Measurements from ENCODE around the gene G6PD. TPM values are rescaled to one million over a fixed set of nuclear protein-coding genes. Genes with fewer than 3 reads are reported as not detected.

Gene G6PD
- total and polyA plus RNA-seq, 2 of the 8 experiments (the other 6 are each of a cell fraction or from before 2014, with no cell fraction given) = 47.3 to 55.1 TPM

GRCh38 chrX:154517101-154517781, 29.4 kb downstream of the G6PD start:
- FAIRE-seq (no peak), DNase-seq (ENCODE audit: low read depth in 1 of 2, low spot score in 2 of 2) (peak in 1 of 2 experiments; percentile 49)
- Histone ChIP-seq H2BK20ac (ENCODE audit: low read length) (no peak overlapping the region), H4K91ac (replicated peaks; ENCODE audit: insufficient read length, low read length) (no peak overlapping the region), H3K4me1 (replicated peaks in 1 of 4; ENCODE audit: control insufficient read depth in 3 of 4, insufficient read depth in 4 of 4, low read length in 3 of 4) (peaks cover 1 to 10% (median 7%) of the 10 kb centered on the region in 4 experiments; a peak in 6 of 7 replicates), H3K9ac (replicated peaks in 1 of 4; ENCODE audit: extremely low read depth in 1 of 4, low read depth in 3 of 4, low read length in 3 of 4) (peak overlapping the region in 1 of 4 experiments; percentile 40; a peak in 2 of 7 replicates), H3K23me2 (ENCODE audit: low read depth, low read length) (peaks cover 9% of the 10 kb centered on the region), H2BK120ac (replicated peaks; ENCODE audit: low read depth, low read length) (no peak overlapping the region), H3K4me3 (ENCODE audit: extremely low read depth in 1 of 4, insufficient read depth in 2 of 4, low read depth in 3 of 4, low read length in 4 of 4) (peak overlapping the region; percentile 41 to 81 (median 45); a peak in 6 of 8 replicates), H2BK12ac (ENCODE audit: low read depth, low read length) (no peak overlapping the region), H3K14ac (ENCODE audit: insufficient read length) (no peak overlapping the region), H3K4ac (replicated peaks; ENCODE audit: insufficient read length, low read depth, low read length) (no peak overlapping the region), H3K27ac (ENCODE audit: low read depth, low read length) (peak overlapping the region; percentile 62; the same call in 1 of the 2 replicates), H2BK15ac (ENCODE audit: low read length) (no peak overlapping the region), H3K79me1 (ENCODE audit: low read depth, low read length) (no peaks in the 10 kb centered on the region), H3K4me2 (ENCODE audit: insufficient read depth in 1 of 2, low read depth in 2 of 2, low read length in 2 of 2) (peak overlapping the region; percentile 93 to 99), H3K23ac (ENCODE audit: insufficient read length) (no peak overlapping the region), H2BK5ac (ENCODE audit: low read depth, low read length) (no peak overlapping the region; the same call in 1 of the 2 replicates), H3K27me3 (replicated peaks in 1 of 4; ENCODE audit: control insufficient read depth in 3 of 4, extremely low read depth in 1 of 4, insufficient read depth in 3 of 4, low read length in 3 of 4) (no peaks in the 10 kb centered on the region), H3K79me2 (ENCODE audit: control insufficient read depth in 1 of 2, insufficient read depth in 2 of 2, low read length in 2 of 2) (no peaks in the 10 kb centered on the region), H3K18ac (ENCODE audit: extremely low read depth, low read length) (peak overlapping the region; percentile 38; the same call in 1 of the 2 replicates), H4K5ac (ENCODE audit: insufficient read length, low read depth, low read length) (no peak overlapping the region), H2AFZ (ENCODE audit: low read length) (no peak overlapping the region), H4K20me1 (replicated peaks in 1 of 2; ENCODE audit: control insufficient read depth in 1 of 2, insufficient read depth in 2 of 2, low read length in 2 of 2) (no peaks in the 10 kb centered on the region), H3K56ac (replicated peaks; ENCODE audit: insufficient read length, low read depth, low read length) (no peak overlapping the region), H4K8ac (ENCODE audit: extremely low read depth, insufficient read depth, low read length) (no peak overlapping the region; the same call in 1 of the 2 replicates), H3K36me3 (ENCODE audit: control insufficient read depth in 2 of 4, insufficient read depth in 4 of 4, low read length in 3 of 4) (no peaks in the 10 kb centered on the region), H3K9me3 (ENCODE audit: insufficient read depth in 2 of 2, low read depth in 1 of 2, low read length in 1 of 2) (no peaks in the 10 kb centered on the region), H2AK5ac (ENCODE audit: low read depth, low read length) (no peak overlapping the region)
- 10% methylated on average over 11 of the region's 25 CpGs; no CpG with 5 or more reads in 1 of the 2 experiments for WGBS, 2 experiments (ENCODE audit: extremely low coverage in 1 of 2, insufficient coverage in 1 of 2, insufficient read length in 1 of 2, insufficient replicate concordance in 2 of 2, low coverage in 1 of 2, low lambda C conversion rate in 2 of 2, missing lambda C conversion rate in 1 of 2)
- TF ChIP-seq TCF12 (IDR thresholded peaks at IDR 0.05; ENCODE audit: low read depth, low read length) (no peak), POLR2A (IDR thresholded peaks at IDR 0.05; ENCODE audit: control extremely low read depth in 1 of 2, low read depth in 2 of 2, low read length in 2 of 2) (peak in 1 of 2 experiments; percentile 13; a peak in 1 of 3 replicates), TBP (IDR thresholded peaks at IDR 0.05; ENCODE audit: low read depth, low read length) (no peak), RAD21 (IDR thresholded peaks at IDR 0.05 in 1 of 2, conservative IDR thresholded peaks at IDR 0.05 in 1 of 2; ENCODE audit: low read depth in 2 of 2, low read length in 2 of 2) (no peak), SRF (IDR thresholded peaks at IDR 0.05; ENCODE audit: low read depth, low read length) (no peak), HDAC2 (IDR thresholded peaks at IDR 0.05; ENCODE audit: borderline replicate concordance in 1 of 2, low read depth in 2 of 2, low read length in 2 of 2) (no peak), CHD1 (IDR thresholded peaks at IDR 0.05; ENCODE audit: low read depth, low read length) (no peak), SP2 (IDR thresholded peaks at IDR 0.05; ENCODE audit: low read length) (no peak), ATF2 (IDR thresholded peaks at IDR 0.05; ENCODE audit: low read length) (no peak)
- ChIA-PET POLR2A (ENCODE audit: partially characterized antibody) (interaction anchor here (0.8 to 2.4 kb wide), 11 partner anchors 9 to 144 kb away, joined by 3 to 10 read pairs (median 4); partner anchors contain the start of genes EMD, RPL10 and UBL4A), CTCF (ENCODE audit: partially characterized antibody) (interaction anchor here (1.1 kb wide), 1 partner anchor 12 kb away, joined by 3 read pairs; no protein-coding TSS in a partner anchor)

Data from H1 (cell line).